ENCODE data around the gene KAZN.

The KAZN gene

GRCh38 chr1:14781811-14782210 lies 183.3 kb downstream of the KAZN start:
- no peak overlapping the region for H3K4me3 ChIP-seq (ENCODE audit: low read depth, low read length)
- no peaks in the 10 kb centered on the region for H3K27me3 ChIP-seq (ENCODE audit: control insufficient read depth, insufficient read depth, low read length)
- no peak overlapping the region for H3K27ac ChIP-seq (ENCODE audit: low read depth, low read length)
- no peaks in the 10 kb centered on the region for H3K36me3 ChIP-seq (ENCODE audit: control insufficient read depth, insufficient read depth, low read length)
- no peaks in the 10 kb centered on the region for H3K9me3 ChIP-seq (ENCODE audit: control insufficient read depth, insufficient read depth, low read depth, low read length)
- H3K9ac ChIP-seq (ENCODE audit: low read length): no peak overlapping the region
- peaks cover 51% of the 10 kb centered on the region for H3K4me1 ChIP-seq (ENCODE audit: control insufficient read depth, insufficient read depth, low read length)

GRCh38 chr1:14782741-14783591 lies 184.5 kb downstream of the KAZN start:
- Histone ChIP-seq H3K4me3 (ENCODE audit: low read depth, low read length) (no peak overlapping the region), H3K4me1 (ENCODE audit: control insufficient read depth, insufficient read depth, low read length) (peaks cover 47% of the 10 kb centered on the region), H3K27me3 (ENCODE audit: control insufficient read depth, insufficient read depth, low read length) (no peaks in the 10 kb centered on the region), H3K9ac (ENCODE audit: low read length) (no peak overlapping the region), H3K27ac (ENCODE audit: low read depth, low read length) (no peak overlapping the region), H3K9me3 (ENCODE audit: control insufficient read depth, insufficient read depth, low read depth, low read length) (no peaks in the 10 kb centered on the region), H3K36me3 (ENCODE audit: control insufficient read depth, insufficient read depth, low read length) (no peaks in the 10 kb centered on the region)

- H3K4me1 ChIP-seq (ENCODE audit: control insufficient read depth, insufficient read depth, low read length): peaks cover 43% of the 10 kb centered on the region
- no peaks in the 10 kb centered on the region for H3K27me3 ChIP-seq (ENCODE audit: control insufficient read depth, insufficient read depth, low read length)
- H3K36me3 ChIP-seq (ENCODE audit: control insufficient read depth, insufficient read depth, low read length): no peaks in the 10 kb centered on the region
- no peak overlapping the region for H3K4me3 ChIP-seq (ENCODE audit: low read depth, low read length)
- no peak overlapping the region for H3K9ac ChIP-seq (ENCODE audit: low read length)
- H3K27ac ChIP-seq (ENCODE audit: low read depth, low read length): no peak overlapping the region
- no peaks in the 10 kb centered on the region for H3K9me3 ChIP-seq (ENCODE audit: control insufficient read depth, insufficient read depth, low read depth, low read length)
These were observed 185.1 kb downstream of the KAZN start for GRCh38 chr1:14783592-14783886.

GRCh38 chr1:14784790-14785773 lies 186.6 kb downstream of the KAZN start:
- Histone ChIP-seq H3K27ac (ENCODE audit: low read depth, low read length) (no peak overlapping the region), H3K27me3 (ENCODE audit: control insufficient read depth, insufficient read depth, low read length) (no peaks in the 10 kb centered on the region), H3K4me1 (ENCODE audit: control insufficient read depth, insufficient read depth, low read length) (peaks cover 38% of the 10 kb centered on the region), H3K4me3 (ENCODE audit: low read depth, low read length) (no peak overlapping the region), H3K9ac (ENCODE audit: low read length) (no peak overlapping the region), H3K36me3 (ENCODE audit: control insufficient read depth, insufficient read depth, low read length) (no peaks in the 10 kb centered on the region), H3K9me3 (ENCODE audit: control insufficient read depth, insufficient read depth, low read depth, low read length) (no peaks in the 10 kb centered on the region)

- peaks cover 31% of the 10 kb centered on the region for H3K4me1 ChIP-seq (ENCODE audit: control insufficient read depth, insufficient read depth, low read length)
- no peak overlapping the region for H3K4me3 ChIP-seq (ENCODE audit: low read depth, low read length)
- H3K9ac ChIP-seq (ENCODE audit: low read length): no peak overlapping the region
- H3K9me3 ChIP-seq (ENCODE audit: control insufficient read depth, insufficient read depth, low read depth, low read length): no peaks in the 10 kb centered on the region
- H3K36me3 ChIP-seq (ENCODE audit: control insufficient read depth, insufficient read depth, low read length): no peaks in the 10 kb centered on the region
- no peak overlapping the region for H3K27ac ChIP-seq (ENCODE audit: low read depth, low read length)
- H3K27me3 ChIP-seq (ENCODE audit: control insufficient read depth, insufficient read depth, low read length): no peaks in the 10 kb centered on the region
These were observed 187.7 kb downstream of the KAZN start for GRCh38 chr1:14786109-14786675.

- H3K27me3 ChIP-seq (ENCODE audit: control insufficient read depth, insufficient read depth, low read length): no peaks in the 10 kb centered on the region
- no peak overlapping the region for H3K4me3 ChIP-seq (ENCODE audit: low read depth, low read length)
- H3K9me3 ChIP-seq (ENCODE audit: control insufficient read depth, insufficient read depth, low read depth, low read length): no peaks in the 10 kb centered on the region
- H3K4me1 ChIP-seq (ENCODE audit: control insufficient read depth, insufficient read depth, low read length): peaks cover 26% of the 10 kb centered on the region
- H3K36me3 ChIP-seq (ENCODE audit: control insufficient read depth, insufficient read depth, low read length): no peaks in the 10 kb centered on the region
- no peak overlapping the region for H3K9ac ChIP-seq (ENCODE audit: low read length)
- no peak overlapping the region for H3K27ac ChIP-seq (ENCODE audit: low read depth, low read length)
These were observed 188.2 kb downstream of the KAZN start for GRCh38 chr1:14786681-14787080.

- Histone ChIP-seq H3K27me3 (ENCODE audit: control insufficient read depth, insufficient read depth, low read length) (no peaks in the 10 kb centered on the region), H3K9ac (ENCODE audit: low read length) (no peak overlapping the region), H3K4me3 (ENCODE audit: low read depth, low read length) (no peak overlapping the region), H3K4me1 (ENCODE audit: control insufficient read depth, insufficient read depth, low read length) (peaks cover 23% of the 10 kb centered on the region), H3K27ac (ENCODE audit: low read depth, low read length) (no peak overlapping the region), H3K36me3 (ENCODE audit: control insufficient read depth, insufficient read depth, low read length) (no peaks in the 10 kb centered on the region), H3K9me3 (ENCODE audit: control insufficient read depth, insufficient read depth, low read depth, low read length) (no peaks in the 10 kb centered on the region)
These were observed 189.1 kb downstream of the KAZN start for GRCh38 chr1:14787604-14788003.

GRCh38 chr1:14788080-14788479 lies 189.6 kb downstream of the KAZN start:
- H3K27ac ChIP-seq (ENCODE audit: low read depth, low read length): no peak overlapping the region
- H3K36me3 ChIP-seq (ENCODE audit: control insufficient read depth, insufficient read depth, low read length): no peaks in the 10 kb centered on the region
- H3K9me3 ChIP-seq (ENCODE audit: control insufficient read depth, insufficient read depth, low read depth, low read length): no peaks in the 10 kb centered on the region
- no peak overlapping the region for H3K9ac ChIP-seq (ENCODE audit: low read length)
- no peak overlapping the region for H3K4me3 ChIP-seq (ENCODE audit: low read depth, low read length)
- H3K27me3 ChIP-seq (ENCODE audit: control insufficient read depth, insufficient read depth, low read length): no peaks in the 10 kb centered on the region
- peaks cover 18% of the 10 kb centered on the region for H3K4me1 ChIP-seq (ENCODE audit: control insufficient read depth, insufficient read depth, low read length)

- H3K27ac ChIP-seq (ENCODE audit: low read depth, low read length): no peak overlapping the region
- no peak overlapping the region for H3K4me3 ChIP-seq (ENCODE audit: low read depth, low read length)
- no peaks in the 10 kb centered on the region for H3K36me3 ChIP-seq (ENCODE audit: control insufficient read depth, insufficient read depth, low read length)
- no peaks in the 10 kb centered on the region for H3K27me3 ChIP-seq (ENCODE audit: control insufficient read depth, insufficient read depth, low read length)
- H3K9me3 ChIP-seq (ENCODE audit: control insufficient read depth, insufficient read depth, low read depth, low read length): no peaks in the 10 kb centered on the region
- peaks cover 10% of the 10 kb centered on the region; the same call in 1 of the 2 replicates for H3K4me1 ChIP-seq (ENCODE audit: control insufficient read depth, insufficient read depth, low read length)
- H3K9ac ChIP-seq (ENCODE audit: low read length): no peak overlapping the region
These were observed 192.5 kb downstream of the KAZN start for GRCh38 chr1:14790982-14791381.

- Histone ChIP-seq H3K27ac (ENCODE audit: low read depth, low read length) (no peak overlapping the region), H3K4me1 (ENCODE audit: control insufficient read depth, insufficient read depth, low read length) (peaks cover 7% of the 10 kb centered on the region; the same call in 1 of the 2 replicates), H3K9me3 (ENCODE audit: control insufficient read depth, insufficient read depth, low read depth, low read length) (no peaks in the 10 kb centered on the region), H3K36me3 (ENCODE audit: control insufficient read depth, insufficient read depth, low read length) (no peaks in the 10 kb centered on the region), H3K4me3 (ENCODE audit: low read depth, low read length) (no peak overlapping the region), H3K9ac (ENCODE audit: low read length) (no peak overlapping the region), H3K27me3 (ENCODE audit: control insufficient read depth, insufficient read depth, low read length) (no peaks in the 10 kb centered on the region)
These were observed 193.2 kb downstream of the KAZN start for GRCh38 chr1:14791654-14792053.
